Muscle layer of duodenum (tissue), 2 donors: ENCODE data around the gene CDAN1.

Source experiments
- H3K27ac ChIP-seq: one replicate; pipeline ENCODE4 v1.7.0; 2013; ENCODE audit warnings: mild to moderate bottlenecking, low read length
- H3K27me3 ChIP-seq: one replicate; pipeline ENCODE4 v1.7.0; 2013; ENCODE audit warnings: low read depth, mild to moderate bottlenecking, control low read depth, low read length
- H3K36me3 ChIP-seq, 2 donors: one replicate each; pipeline ENCODE4 v1.7.0; 2013; ENCODE audit warnings: low read length in 2 of 2, control low read depth in 1 of 2, mild to moderate bottlenecking in 1 of 2; ENCODE audit not compliant: insufficient read depth in 2 of 2, control insufficient read depth in 1 of 2
- H3K4me1 ChIP-seq, 2 donors: one replicate each; pipeline ENCODE4 v1.7.0; 2013; ENCODE audit warnings: low read length in 2 of 2, mild to moderate bottlenecking in 2 of 2, control low read depth in 1 of 2, moderate library complexity in 1 of 2; ENCODE audit not compliant: insufficient read depth in 2 of 2, control insufficient read depth in 1 of 2
- H3K4me3 ChIP-seq, 2 donors: one replicate each; pipeline ENCODE4 v1.7.0; 2013; ENCODE audit warnings: low read length in 2 of 2, low read depth in 1 of 2, mild to moderate bottlenecking in 1 of 2
- H3K9me3 ChIP-seq, 2 donors: one replicate each; pipeline ENCODE4 v1.7.0; 2013; ENCODE audit warnings: low read length in 2 of 2, control low read depth in 1 of 2, mild to moderate bottlenecking in 1 of 2; ENCODE audit not compliant: control insufficient read depth in 1 of 2
- donor health status: healthy.

CDAN1 gene

DNA sequence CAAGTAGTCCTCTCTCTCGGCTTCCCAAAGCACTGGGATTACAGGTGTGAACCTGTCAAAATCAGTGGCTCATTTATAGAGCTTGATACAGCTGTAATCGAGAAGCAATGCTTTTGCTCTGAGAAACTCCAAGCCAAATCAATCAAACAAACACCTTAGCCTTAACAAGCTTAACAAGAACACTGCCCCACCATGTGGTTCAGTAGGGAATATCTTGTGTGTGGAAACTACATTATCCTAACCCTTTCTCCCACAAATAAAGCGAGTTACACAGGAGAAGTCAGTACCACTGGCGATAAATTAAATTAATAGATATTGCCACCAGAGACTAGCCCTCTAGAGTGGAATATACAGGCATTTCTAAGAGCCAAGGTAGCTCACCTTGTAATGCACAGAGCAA, 13.9 kb downstream of the CDAN1 start:
- Histone ChIP-seq H3K27ac (no peak overlapping the region), H3K9me3 (no peaks in the 10 kb centered on the region), H3K36me3 (peaks cover 58 to 86% of the 10 kb centered on the region in 2 donors)

DNA sequence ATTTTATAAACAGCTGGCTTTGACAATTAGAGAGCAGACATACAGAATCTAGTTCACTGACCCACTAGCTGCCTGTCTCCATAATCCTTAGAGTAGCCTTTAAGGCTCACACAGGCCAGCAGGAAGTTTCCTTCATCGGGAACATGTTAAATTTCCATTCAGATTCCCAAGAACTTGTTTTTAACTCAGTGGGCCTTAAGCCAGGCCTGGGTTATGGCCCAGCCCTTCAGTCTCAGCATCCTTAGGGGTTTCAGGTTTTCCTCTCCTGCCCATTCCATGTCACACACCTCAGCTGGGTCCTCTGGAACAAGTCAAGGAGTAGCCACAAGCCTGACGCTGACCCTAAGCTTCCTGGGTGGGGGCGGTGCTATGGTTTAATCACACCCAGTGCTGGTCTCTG, 15.0 kb downstream of the CDAN1 start:
- Histone ChIP-seq H3K27ac (no peak overlapping the region), H3K27me3 (no peaks in the 10 kb centered on the region), H3K4me1 (no peaks in the 10 kb centered on the region), H3K4me3 (no peak overlapping the region), H3K9me3 (no peaks in the 10 kb centered on the region), H3K36me3 (peaks cover 49 to 79% of the 10 kb centered on the region in 2 donors)

More for the DNA sequence above, 13.9 kb downstream of the CDAN1 start:
- Histone ChIP-seq H3K27me3 (no peaks in the 10 kb centered on the region), H3K4me1 (no peaks in the 10 kb centered on the region), H3K4me3 (no peak overlapping the region)

DNA sequence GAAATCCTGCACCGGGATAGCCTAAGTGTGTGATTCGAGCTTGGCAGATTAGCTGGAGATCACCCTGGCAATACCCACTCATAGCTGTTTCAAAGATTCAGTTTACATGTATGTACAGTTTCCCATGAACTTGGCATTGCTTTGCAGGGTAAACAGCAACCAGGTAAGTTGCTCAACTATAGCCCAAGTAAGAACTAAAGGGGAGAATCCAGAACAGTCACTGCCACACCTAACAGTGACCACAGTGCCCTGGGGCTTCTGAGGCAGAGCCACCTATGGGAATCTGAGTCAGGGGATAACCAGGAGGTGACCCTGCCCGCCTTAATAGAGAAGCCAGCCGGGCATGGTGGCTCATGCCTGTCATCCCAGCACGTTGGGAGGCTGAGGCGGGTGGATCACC, 15.9 kb downstream of the CDAN1 start:
- H3K27ac ChIP-seq = no peak overlapping the region
- H3K4me1 ChIP-seq = no peaks in the 10 kb centered on the region
- H3K36me3 ChIP-seq = peaks cover 41 to 75% of the 10 kb centered on the region in 2 donors
- no peaks in the 10 kb centered on the region for H3K9me3 ChIP-seq
- H3K4me3 ChIP-seq = no peak overlapping the region
- H3K27me3 ChIP-seq = no peaks in the 10 kb centered on the region

DNA sequence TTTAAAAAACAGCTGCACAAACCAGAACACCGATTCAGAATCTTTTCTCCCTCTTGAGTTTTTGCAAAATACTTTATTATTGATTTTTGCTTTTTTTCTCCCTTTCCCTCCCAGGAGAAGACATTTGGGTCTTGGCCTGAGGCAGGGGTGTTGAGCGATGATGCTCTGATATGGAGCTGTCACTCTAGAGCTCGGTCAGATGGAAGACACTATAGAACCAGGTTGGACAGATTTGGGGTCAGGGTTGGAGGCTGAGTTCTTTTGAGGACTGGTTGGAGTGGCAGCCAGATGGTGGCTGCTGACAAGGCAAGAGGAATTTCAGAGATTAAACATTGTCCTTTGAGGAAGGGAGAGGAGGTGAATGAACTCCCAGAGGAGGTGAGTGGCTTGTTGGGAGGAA, 16.9 kb downstream of the CDAN1 start:
- no peaks in the 10 kb centered on the region for H3K27me3 ChIP-seq
- H3K27ac ChIP-seq = no peak overlapping the region
- H3K36me3 ChIP-seq = peaks cover 38 to 67% of the 10 kb centered on the region in 2 donors
- H3K9me3 ChIP-seq = no peaks in the 10 kb centered on the region
- H3K4me1 ChIP-seq = no peaks in the 10 kb centered on the region
- H3K4me3 ChIP-seq = no peak overlapping the region

DNA sequence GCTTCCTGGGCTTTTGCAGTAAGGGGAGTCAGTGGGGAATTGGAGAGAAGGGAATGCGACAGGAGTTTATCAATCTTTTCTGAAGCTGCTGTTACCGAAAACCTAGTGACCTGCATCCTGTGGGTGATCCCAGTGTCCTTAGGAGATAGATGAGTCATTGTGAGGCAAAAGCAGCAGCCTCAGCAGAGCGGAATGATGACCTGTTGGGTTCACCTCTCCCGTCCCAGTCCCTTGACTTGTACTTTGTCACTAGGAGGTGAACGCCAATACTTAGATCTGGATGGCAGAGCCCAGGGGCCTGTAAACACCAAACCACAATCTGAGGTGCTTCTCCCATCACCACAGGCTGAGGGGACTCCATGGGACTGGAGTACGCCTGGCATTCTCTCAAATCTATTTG, 17.9 kb downstream of the CDAN1 start:
- Histone ChIP-seq H3K27me3 (no peaks in the 10 kb centered on the region), H3K9me3 (no peaks in the 10 kb centered on the region), H3K36me3 (peaks cover 32 to 57% of the 10 kb centered on the region in 2 donors), H3K27ac (no peak overlapping the region), H3K4me3 (no peak overlapping the region), H3K4me1 (no peaks in the 10 kb centered on the region)

DNA sequence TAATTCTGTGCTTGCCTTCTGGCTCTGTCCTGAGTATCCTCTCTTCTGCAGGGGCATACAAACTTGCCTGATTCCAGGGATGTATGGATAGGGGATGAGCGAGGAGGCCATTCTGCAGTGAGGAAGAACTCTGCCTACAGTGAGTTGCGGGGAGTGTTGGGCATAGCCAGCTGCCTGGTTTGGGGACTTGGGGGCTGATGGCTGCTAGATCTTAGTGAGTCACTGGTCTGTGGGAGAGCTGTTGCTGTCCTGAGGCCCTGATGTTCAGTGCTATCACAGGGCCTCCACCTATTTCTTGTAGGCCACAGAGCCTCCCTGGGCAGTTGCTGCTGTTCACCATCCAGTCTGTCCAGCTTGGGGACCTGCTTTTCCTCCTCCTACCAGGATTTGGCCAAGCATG, 20.3 kb downstream of the CDAN1 start:
- Histone ChIP-seq H3K4me1 (no peaks in the 10 kb centered on the region), H3K36me3 (peaks cover 16 to 36% of the 10 kb centered on the region in 2 donors), H3K4me3 (no peak overlapping the region), H3K9me3 (no peaks in the 10 kb centered on the region), H3K27me3 (no peaks in the 10 kb centered on the region), H3K27ac (no peak overlapping the region)

DNA sequence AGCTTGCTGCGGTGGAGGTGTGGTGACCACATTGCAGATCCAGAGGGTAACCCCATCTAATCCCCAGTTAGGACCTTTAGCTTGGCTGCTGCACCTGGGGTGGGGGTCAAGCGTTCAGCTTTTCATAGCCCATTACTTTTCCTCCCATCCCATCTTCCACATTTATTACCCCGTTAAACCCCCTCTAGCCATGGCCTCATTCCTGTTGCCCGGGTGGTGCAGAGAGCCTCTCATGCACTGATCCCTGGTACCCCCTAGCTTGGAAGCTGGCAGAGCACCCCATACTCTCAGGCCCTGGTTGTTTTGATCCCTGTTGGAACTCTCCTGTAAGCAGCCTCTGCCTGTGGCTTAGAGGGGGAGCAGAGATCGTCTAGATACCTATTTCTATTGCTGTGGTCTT, 20.8 kb downstream of the CDAN1 start:
- no peaks in the 10 kb centered on the region for H3K4me1 ChIP-seq
- H3K9me3 ChIP-seq = no peaks in the 10 kb centered on the region
- no peak overlapping the region for H3K4me3 ChIP-seq
- H3K27me3 ChIP-seq = no peaks in the 10 kb centered on the region
- H3K27ac ChIP-seq = no peak overlapping the region
- peaks cover 16 to 36% of the 10 kb centered on the region in 2 donors for H3K36me3 ChIP-seq

DNA sequence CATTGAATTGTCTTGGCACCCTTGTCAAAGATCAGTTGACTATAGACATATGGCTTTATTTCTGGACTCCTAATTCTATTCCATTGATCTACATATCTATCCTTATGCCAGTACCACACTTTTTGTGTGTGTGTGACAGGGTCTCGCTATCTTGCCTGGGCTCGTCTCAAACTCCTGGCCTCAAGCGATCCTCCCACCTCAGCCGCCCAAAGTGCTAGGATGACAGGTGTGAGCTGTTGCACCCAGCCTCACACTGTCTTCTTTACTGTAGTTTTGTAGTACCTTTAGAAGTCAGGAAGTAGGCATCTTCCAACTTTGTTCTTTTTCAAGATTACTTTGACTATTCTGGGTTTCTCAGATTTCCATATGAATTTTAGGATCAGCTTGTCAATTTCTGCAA, 24.3 kb downstream of the CDAN1 start:
- no peaks in the 10 kb centered on the region for H3K4me1 ChIP-seq
- H3K9me3 ChIP-seq = no peaks in the 10 kb centered on the region
- H3K36me3 ChIP-seq = peaks cover 0 to 7% of the 10 kb centered on the region in 2 donors
- H3K4me3 ChIP-seq = no peak overlapping the region
- no peaks in the 10 kb centered on the region for H3K27me3 ChIP-seq
- H3K27ac ChIP-seq = no peak overlapping the region

DNA sequence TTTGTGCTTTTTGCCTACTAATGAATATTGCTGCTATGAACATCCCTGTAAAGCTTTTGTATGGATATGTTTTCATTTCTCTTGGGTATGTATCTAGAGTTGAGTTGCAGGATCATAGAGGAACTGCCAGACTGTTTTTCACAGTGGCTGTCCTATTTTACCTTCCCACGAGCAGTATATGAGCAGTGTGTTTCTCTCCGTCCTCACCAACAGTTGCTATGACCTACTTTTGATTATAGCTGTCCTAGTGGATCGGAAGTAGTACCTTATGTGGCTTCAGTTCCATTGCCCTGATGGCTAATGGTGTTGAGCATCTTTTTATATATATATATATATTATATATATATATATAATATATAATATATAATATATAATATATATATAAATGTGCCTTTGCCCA, 25.2 kb downstream of the CDAN1 start:
- H3K27me3 ChIP-seq = no peaks in the 10 kb centered on the region
- peaks cover 0 to 3% of the 10 kb centered on the region in 2 donors for H3K4me1 ChIP-seq
- no peak overlapping the region for H3K4me3 ChIP-seq
- no peaks in the 10 kb centered on the region for H3K9me3 ChIP-seq
- H3K36me3 ChIP-seq = peaks cover 0 to 3% of the 10 kb centered on the region in 2 donors
- no peak overlapping the region for H3K27ac ChIP-seq

DNA sequence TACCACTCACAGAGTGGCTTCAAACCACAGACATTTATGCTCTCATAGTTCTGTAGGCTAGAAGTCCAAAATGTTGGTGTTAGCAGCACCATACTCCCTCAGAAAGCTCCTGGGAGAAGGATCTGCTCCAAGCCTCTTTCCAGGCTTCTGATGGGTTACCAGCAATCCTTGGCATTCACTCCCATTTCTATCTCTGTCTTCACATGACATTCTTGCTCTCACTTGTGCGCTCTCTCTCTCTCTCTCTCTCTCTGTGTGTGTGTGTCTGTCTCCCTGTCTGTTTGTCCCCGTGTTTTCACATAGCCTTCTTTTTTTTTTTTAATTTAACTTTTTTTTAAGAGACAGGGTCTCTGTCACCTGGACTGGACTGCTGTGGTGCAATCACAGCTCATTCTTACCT, 26.3 kb downstream of the CDAN1 start:
- Histone ChIP-seq H3K4me1 (peaks cover 0 to 3% of the 10 kb centered on the region in 2 donors), H3K9me3 (no peaks in the 10 kb centered on the region), H3K27me3 (no peaks in the 10 kb centered on the region), H3K4me3 (no peak overlapping the region), H3K36me3 (no peaks in the 10 kb centered on the region), H3K27ac (no peak overlapping the region)

DNA sequence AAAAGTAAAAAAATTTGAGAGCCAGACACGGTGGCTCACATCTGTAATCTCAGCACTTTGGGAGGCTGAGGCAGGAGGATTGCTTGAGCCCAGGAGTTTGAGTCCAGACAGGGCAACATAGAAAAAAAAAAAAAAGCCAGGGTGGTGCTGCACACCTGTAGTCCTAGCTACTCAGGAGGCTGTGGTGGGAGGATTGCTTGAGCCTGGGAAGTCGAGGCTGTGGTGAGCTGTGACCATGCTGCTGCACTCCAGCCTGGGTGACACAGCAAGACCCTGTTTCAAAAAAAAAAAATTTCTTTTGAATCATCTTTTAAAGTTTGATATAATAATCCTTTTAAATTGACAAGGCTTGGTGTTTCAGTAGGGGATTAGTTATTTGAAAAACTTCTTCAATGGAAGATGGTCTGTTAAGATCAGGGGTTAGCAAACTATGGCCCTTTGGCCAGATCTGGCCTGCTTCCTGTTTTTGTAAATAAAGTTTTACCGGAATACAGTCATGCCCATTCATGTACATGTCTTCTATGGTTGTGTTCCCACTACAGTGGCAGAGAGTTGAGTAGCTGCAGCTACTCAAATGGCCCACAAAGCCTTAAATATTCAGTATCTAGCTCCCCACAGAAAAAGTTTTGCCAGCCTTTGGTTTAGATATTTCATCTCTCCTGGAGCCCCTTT, 28.9 kb downstream of the CDAN1 start:
- Histone ChIP-seq H3K27me3 (no peaks in the 10 kb centered on the region), H3K9me3 (no peaks in the 10 kb centered on the region), H3K4me3 (no peak overlapping the region), H3K36me3 (no peaks in the 10 kb centered on the region), H3K27ac (no peak overlapping the region), H3K4me1 (peaks cover 0 to 3% of the 10 kb centered on the region in 2 donors)

DNA sequence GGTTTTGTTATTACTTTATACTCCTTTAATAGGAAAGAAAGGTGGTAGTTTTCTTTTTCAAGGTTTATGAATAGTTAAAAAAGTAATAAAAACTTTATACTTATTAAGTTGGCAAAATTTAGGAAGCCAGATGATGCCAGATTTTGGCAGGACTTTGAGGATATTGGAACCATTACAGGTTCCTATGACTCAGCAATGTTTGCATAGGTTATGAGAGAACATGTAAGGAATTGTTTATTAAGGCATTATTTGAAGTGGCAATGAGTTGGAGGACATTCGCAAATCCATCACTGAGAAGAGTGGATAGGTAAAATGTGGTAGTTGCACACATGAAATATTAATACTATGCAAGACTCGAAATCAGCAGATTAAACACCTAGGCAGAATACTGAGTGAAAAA, 29.9 kb downstream of the CDAN1 start:
- H3K9me3 ChIP-seq = no peaks in the 10 kb centered on the region
- no peak overlapping the region for H3K4me3 ChIP-seq
- no peak overlapping the region for H3K27ac ChIP-seq
- H3K36me3 ChIP-seq = no peaks in the 10 kb centered on the region
- H3K27me3 ChIP-seq = no peaks in the 10 kb centered on the region
- peaks cover 0 to 3% of the 10 kb centered on the region in 2 donors for H3K4me1 ChIP-seq
